CD4-positive, alpha-beta T cell treated with Interleukin-4 for 4 hours (primary cell): ENCODE measurements around the gene HIF1A.
"Not testable (repeated sequence)": the region's sequence is repeated elsewhere in the genome, so short reads cannot be mapped to it uniquely, and the experiment has no call there.

Experiments used
- DNase-seq: peaks from one replicate; pipeline ENCODE4 v3.0.0-alpha.2; 2020

Gene HIF1A

DNA sequence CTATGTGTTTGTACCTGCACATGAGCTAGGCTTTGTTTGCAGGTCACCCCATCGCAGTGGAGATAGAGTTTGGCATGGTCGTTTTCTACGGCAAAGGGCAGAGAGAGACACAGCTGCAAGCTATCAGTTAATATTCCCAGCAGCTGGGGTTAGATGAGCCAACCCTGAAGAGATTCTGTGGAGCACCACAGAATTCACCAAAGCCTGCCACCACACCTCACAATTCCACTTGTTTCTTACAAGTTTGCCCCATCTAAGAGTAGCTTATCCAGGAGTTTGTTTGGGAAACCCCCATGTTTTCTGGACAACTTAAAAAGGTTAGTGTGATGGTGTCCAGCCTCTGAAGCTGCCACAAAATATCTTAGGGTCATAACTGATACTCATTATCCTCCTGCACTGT lies 20.0 kb upstream of the HIF1A start:
- no peak for DNase-seq

DNA sequence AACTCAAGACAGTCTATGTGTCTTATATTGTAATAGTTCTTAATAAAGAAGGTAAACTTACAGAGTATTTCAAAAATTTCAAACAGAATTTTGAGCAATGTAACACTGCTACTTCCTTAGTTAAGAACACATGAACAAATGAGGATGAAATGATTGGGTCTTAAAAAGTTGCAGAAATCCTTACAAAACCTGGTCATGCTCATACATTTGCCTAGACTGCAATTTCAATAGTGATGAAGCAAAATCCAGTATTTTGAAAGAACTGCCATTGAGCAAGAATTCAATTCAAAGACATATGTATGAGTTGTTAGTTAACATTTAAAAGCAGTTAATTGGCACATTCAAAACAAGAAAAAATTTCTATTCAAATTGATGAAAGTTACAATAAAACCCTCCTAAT lies 17.8 kb upstream of the HIF1A start:
- DNase-seq: no peak

DNA sequence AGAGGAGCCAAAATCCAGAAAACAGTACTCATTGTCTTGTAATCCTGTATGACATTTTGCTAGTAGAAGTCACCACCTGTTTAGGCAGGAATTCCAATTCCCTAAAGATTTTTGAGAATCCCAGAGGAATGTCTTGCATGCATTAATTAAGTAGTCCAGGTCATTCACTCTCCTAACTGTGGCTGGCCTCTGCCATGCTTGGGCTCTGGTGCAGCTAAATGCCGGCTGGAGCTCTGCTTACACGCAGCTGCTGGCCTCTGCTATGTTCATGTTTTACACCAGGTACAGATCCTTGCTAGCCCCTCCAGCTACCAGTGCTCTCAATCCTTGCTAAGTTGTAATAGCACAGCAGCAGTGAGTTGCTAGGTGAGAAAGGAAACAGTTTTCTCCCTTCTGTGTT lies 16.3 kb upstream of the HIF1A start:
- DNase-seq: no peak

DNA sequence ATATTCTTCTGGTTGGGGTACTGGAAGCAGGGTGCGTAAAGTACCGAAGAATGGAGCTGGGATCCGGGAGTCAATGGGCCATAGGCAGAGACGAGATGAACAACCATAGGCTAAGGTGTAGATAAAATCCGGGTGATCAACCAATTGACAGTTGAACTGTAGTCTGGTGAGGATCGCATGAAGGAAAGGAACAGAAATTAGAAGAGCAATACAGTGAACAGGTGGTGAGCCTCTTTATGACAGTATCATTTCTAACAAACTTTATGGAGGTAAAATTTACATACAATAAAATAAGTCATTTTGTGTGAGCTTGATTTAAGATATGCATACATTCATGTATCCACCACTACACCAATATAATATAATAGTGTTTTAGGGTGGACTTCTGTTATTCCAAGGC lies 13.9 kb upstream of the HIF1A start:
- DNase-seq: no peak

DNA sequence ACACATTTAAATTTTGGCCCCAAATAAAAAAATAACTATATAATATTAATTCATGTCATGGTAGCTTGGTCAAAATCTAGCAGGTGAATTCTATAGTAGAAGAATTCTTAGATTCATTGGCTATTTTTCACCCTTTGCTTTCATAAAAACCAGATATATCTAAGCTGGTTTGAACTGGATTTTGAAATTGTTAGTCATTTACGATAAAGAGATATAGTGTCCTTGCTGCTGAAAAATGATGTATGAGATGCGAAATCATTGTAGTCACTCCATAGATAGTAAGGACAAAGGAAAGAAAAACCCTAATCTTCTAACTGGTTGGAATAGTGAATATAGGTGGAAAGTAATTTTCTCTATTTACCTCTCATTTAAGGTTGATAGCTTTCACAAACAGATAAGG lies 12.2 kb upstream of the HIF1A start:
- DNase-seq: no peak

DNA sequence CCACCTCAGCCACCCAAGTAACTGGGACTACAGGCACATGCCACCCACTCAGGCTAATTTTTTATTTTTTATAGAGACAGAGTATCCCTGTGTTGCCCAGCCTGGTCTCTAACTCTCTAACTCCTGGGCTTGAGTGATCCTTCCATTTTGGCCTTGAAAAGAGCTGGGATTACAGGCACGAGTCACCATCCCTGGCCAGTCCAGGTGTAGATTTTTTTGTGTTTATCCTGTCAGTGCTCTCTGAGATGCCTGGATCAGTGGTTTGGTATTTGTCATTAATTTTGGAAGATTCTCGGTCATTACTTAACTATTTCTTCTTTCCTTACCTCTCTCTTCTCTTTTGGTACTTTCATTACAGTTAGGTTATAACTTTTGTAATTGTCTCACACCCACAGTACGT lies 5.3 kb upstream of the HIF1A start:
- no peak for DNase-seq

DNA sequence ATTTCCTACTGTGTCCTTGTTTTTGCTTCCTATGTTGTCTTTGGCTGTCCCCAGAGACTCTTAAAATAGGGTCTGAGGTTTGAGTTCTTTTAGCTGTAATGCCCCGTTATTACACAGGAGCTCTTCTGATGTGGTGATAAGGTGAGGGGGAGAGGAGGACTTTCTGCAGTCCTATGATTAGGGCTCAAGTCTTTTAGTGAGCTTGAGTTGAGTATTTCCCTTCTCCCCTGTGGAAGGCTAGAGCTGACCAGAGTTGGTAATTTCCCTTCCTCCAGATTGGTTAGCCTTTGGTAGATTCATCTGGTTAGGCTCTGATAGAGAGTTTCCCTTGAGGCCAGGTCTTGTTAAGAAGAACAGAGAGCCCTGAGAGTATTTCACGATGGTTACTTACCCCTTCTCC lies 4.3 kb upstream of the HIF1A start:
- no peak for DNase-seq

DNA sequence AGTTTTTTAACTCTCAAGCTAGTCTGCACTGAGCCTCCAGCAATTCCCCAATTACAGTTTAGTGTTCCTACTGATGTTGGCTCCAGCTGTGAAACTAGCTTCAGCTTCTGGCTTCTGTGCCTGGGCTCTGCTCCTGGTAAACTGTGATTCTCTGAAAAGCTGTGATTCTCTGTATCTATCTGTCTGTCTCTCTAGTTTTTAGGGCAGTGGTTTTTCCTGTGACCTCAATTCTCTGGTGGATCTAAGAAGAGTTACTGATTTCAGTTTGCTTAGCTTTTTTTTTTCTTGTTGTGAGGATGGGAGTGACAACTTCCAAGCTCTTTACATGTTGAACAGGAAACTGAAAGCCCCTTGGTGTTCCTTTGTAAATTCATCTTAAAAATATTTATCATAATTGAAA lies 3.8 kb upstream of the HIF1A start:
- no peak for DNase-seq

DNA sequence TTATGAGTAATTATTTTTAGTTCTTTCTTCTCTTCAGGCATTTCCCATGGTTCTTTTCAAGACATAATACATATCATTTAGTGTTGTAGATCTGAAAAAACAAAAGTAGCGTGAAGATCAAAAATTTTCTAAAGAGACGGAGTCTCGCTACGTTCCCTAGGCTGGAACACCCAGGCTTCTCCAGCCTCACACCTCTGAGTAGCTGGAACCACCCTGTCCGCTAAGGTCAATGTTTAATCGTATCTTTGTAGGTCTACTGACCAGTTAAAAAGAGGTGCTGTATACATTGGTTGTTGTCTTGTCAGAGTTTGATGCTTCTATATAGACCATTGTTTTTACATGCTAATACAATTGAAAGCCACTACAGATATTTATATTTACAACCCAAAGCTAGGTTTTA lies 1.3 kb upstream of the HIF1A start:
- no peak for DNase-seq

DNA sequence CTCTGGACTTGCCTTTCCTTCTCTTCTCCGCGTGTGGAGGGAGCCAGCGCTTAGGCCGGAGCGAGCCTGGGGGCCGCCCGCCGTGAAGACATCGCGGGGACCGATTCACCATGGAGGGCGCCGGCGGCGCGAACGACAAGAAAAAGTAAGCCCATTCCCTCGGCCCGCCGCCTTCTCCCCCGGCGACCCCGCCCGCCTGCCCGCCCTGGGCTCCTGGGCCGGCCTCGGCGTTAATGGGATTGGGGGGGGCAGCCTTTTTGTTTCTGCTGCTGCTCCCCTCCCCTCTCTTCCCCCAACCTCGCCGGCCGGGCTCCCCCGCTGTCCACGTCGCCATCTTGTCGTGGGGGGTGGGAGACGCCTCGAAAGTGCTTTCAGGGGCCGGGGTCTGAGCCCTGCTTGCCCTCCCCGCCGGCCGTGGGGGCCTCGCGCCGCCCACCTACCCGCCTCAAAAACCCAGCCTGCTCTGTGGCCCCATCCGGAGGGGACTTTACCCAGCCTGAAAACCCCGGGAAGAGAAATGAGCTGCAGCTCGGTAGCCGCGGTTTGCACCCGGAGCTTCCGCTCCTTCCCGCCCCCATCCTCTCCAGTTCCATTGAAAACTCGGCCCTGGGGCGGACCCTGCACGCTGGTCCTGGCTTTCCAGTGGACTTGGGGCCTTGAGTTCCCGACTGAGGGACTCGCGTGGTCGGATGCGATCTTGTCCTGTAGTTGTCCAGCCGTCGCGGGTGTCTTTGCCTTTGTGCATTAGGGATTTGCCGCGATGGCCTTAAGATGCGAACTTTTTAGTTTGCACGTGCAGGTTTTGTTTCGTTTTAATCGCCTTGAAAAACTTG lies 598 bp downstream of the HIF1A start:
- peak; percentile 44 for DNase-seq

DNA sequence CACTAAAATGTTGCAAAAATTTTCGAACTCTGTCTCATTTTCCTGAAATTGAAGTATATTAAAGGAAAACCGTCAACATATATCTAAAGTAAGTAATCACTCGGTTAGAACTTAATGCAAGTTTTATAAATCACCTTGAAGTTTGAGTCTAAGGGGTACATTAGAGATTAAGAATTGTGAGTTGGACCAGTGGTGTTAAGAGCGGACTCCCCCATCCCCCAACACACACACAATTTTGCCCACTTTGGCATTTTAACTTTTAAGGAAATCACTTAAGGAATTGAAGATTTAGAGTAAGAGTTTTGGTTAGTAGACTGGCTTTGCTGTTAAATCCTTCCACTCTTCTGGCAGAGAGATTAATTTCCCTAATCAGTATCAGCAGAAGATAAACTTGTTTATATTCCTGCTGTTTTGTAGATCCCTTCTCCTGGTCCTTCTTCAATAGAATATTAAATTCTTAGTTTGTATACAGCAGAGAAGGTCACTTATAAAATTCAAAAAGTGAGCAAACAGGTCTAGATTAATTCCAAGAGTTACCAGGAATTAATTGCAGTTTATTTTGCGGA lies 1.5 kb downstream of the HIF1A start:
- DNase-seq: no peak

DNA sequence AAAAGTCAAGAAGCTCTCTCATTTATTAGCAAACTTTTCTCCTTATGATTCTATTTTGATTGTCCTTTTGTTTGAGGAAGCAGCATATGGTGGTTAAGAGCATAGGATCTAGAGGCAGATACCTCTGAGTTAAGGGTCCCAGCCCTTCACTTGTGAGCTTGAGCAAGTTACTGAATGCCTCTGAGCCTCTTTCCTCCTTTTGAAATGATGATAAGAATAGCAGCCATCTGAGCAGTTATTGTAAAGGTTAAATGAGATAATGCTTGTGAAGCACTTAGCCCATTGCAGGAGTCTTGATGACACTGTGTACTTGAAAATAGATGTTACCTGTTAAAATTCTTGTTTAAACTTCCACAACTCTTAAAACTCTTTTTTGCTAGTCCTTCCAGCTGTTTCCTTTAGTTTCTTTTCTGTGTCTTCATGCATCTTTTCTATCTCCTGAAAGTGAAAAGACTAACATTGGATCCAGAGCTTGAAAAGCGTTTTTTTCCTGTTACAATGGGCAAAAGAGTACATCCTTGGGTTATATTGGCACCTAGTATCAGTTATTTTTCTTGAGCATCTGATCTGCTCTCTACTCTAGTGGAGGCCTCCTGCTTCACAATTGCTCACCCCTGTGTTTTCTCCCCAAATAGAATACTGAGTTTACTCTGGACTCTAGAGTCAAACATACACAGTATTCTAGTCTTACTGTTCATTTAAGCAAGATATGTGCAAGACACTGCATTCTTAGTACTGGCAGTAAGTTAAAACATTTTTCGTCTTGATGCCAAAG lies 3.1 kb downstream of the HIF1A start:
- DNase-seq: no peak

DNA sequence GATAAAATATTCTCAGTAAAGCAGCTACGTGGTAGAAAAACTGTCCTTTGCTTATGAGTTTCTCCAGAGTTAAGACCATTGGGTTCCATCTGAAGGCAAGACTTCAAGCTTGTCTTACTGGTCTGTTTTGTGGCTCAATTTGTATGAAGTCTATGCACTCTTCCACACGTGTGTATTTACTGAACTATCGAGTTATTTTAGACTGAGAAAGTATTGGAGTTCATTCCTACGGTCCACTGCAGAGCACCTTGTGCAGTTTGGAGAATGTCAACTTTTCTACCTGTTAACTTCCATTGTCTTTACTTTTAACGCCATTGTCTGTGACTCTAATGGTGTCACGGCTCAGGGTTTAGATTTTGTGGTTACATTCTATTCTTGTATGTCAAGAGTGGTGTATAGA lies 3.7 kb downstream of the HIF1A start:
- peak; percentile 20 for DNase-seq

DNA sequence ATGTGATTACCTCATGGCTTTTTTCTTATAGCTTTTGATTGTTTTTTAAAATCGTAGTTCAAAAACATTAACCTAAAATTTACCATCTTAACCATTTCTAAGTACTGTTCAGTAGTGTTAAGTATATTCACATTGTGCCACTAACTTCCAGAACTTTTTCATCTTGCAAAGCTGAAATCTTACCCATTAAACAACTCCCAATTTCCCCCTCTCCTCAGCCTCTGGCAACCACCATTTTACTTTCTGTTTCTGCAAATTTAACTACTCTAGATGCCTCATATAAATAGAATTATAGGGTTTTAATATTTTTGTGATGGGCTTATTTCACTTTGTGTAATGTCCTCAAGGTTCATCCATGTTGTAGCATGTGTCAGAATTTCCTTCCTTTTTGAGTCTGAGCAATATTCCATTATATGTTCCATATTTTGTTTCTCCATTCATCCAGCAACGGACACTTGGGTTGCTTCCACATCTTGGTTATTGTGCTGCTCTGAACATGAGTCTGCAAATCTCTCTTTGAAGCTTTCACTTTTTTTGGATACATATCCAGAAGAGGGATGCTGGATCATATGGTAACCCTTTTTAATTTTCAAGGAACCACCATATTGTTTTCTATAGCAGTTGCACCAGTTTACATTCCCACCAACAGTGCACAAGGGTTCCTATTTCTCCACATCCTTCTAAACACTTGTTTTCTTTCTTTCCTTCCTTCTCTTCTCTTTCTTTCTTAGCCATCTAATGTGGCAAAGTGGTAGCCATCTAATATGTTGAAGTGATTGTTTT lies 5.0 kb downstream of the HIF1A start:
- DNase-seq: no peak

DNA sequence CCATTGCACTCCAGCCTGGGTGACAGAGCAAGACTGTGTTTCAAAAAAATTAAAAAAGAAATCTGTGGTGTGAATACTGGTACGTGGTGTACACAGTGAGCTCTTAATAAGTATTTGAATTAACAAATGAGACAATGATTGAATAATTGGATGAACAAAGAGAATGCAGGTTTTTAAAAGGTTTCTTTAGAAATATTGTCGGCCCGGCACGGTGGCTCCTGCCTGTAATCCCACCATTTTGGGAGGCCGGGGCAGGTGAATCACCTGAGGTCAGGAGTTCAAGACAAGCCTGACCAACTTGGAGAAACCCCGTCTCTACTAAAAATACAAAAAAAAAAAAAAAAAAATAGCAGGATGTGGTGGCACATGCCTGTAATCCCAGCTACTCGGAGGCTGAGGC lies 6.6 kb downstream of the HIF1A start:
- no peak for DNase-seq

DNA sequence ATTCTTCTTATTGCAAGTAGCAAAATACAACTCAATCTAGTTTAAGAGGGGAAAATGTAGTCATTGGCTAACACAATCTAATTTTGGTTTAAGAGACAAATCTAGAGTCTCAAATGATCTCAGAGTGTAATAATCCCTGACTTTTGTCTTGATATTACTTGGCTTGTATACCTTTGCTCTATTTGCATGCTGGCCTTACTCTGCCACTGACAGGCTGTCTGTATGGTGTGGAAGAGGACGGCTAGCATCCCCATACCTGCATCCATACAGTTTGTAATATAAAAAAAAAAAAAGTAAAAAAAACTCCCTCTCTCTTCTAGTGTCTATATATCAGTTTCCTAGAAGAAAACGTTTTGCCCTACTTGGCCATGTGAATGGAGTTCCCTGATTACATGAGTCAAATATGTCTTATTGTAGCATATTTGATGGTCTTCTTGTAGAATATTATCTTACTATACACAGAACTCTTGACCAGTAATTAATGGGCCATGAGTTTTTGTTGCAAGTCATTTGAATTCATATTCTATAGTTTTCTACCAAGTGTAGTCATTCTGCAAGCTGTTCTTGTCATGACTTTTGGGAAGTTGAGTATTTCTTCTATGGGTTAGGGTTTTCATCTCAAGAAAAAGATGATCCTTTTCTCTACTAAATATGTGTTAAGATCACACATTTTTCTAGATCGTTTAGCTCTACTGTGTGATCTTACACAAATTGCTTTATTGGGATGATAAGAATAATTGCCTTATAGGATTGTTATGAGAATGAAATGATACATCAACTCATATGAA lies 8.2 kb downstream of the HIF1A start:
- DNase-seq: no peak

DNA sequence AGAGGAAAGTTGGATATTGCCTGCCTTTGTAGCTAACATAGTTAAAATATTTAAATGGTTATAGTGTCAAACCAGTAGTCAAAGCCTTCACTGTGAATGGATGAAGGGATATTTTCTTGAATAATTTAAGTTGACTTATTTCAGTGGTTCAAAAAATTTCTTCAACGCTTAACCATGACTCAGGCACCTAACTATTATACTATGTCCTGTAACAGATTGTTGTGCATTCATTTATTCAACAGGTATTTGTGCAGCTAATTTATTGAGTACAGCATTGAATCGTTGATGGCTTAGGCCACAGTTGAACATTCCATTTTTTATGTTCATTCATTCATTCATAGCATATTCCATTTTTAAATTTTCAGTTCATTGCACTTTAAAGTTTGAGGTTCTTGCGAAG lies 9.2 kb downstream of the HIF1A start:
- DNase-seq: no peak

DNA sequence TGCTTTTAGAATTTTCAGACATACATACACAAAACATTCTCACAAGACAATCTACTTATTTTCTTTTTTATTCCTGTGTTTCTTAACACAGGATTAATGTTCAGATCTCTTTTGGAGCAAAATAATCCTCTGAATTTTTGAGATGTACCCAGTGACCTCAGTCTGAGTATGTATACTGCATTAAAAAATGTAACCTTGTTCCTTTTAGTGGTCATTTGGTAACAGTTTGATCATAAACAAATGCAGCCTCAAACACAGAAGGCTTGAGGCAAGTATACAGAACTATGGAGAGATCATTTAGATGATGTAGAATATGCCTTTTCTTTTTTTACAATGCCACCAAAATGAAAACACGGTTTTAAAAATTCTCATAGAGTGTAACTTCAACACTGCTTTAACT lies 9.7 kb downstream of the HIF1A start:
- no peak for DNase-seq

DNA sequence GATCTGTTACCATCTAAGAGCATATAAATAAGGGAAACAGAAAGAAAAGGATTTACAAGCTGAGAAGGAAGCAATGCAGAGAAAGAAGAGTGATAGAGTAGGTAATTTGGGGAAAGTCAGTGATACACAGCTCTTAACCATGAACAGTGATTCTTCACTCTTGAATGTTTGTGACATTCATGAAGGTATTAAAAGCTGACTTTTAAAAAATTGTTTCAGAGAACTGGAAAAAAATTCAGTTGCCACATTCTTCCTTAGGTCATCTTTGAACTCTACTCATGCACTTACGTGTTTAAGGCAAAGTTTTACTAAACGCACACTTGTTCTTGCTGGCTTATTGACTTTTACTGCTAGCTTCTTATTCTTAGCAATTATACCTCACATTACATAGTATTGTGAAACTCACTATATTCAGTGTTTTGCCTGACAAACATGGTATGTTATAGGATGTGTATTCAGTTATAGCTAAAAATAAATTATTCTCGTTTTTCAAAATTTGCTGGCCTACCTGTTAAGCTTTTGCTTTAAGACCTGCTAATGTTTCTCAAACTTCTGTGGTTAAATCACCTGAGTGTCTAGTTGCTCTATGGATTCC lies 10.9 kb downstream of the HIF1A start:
- no peak for DNase-seq

DNA sequence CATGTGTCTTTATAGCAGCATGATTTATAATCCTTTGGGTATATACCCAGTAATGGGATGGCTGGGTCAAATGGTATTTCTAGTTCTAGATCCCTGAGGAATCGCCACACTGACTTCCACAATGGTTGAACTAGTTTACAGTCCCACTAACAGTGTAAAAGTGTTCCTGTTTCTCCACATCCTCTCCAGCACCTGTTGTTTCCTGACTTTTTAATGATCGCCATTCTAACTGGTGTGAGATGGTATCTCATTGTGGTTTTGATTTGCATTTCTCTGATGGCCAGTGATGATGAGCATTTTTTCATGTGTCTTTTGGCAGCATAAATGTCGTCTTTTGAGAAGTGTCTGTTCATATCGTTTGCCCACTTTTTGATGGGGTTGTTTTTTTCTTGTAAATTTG lies 12.5 kb downstream of the HIF1A start:
- not testable (repeated sequence) for DNase-seq

DNA sequence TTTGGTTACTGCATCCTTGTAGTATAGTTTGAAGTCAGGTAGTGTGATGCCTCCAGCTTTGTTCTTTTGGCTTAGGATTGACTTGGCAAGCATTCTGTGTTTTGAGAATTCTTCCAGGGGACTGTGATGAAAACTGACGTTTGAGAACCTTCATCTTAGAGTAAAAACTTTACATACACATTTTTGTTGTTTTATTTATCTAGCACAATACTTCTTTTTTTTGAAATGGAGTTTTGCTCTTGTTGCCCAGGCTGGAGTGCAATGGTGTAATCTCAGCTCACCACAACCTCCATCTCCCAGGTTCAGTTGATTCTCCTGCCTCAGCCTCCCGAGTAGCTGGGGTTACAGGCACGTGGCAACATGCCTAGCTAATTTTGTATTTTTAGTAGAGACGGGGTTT lies 13.4 kb downstream of the HIF1A start:
- DNase-seq: not testable (repeated sequence)
